LHCN-M2 (cell line): ENCODE data around the gene RPL29. TPM values are rescaled to one million over a fixed set of nuclear protein-coding genes. Genes with fewer than 3 reads are reported as not detected.

Source experiments
- DNase-seq: peaks from one replicate; pipeline ENCODE4 v3.0.0-alpha.2; 2012; ENCODE audit warnings: low read depth
- total RNA-seq: library from RNA; depleted of rRNA; stranded (reverse); fragments of >200 nt; gene quantifications from 2 replicates; pipeline ENCODE4 v1.2.3, GENCODE V29; 2014; rRNA removed

The RPL29 gene
- total RNA-seq, 1 experiment from 2014 or later: 1,634 TPM

DNA sequence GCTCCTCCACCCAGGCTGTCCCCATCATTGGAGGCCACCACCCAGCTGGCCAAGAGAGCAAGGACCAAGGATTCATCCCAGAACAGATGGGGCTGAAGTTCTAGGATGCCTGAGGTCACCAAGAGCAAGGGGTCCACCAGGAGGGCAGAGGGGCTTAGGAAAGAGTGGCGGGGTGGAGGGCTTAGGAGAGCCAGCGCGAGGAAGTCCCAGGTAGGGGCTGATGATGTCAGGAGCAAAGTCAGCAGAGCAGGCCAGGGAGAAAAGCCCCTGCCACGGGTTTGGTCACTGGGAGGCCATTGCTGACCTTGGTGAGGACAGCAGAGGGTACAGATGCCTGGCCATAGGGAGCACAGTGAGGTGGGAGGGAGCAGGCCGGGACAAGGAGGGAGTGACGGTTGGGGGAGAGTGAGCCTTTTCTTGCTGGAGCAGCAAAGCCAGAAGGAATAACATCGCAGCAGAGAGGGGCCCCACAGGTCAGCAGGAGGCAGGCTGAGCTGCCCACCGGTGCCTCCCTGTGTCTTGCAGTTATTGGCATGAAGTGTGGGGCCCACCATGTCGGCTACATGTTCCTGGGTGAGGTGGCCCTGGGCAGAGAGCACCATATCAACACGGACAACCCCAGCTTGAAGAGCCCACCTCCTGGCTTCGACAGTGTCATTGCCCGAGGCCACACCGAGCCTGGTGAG is 48.3 kb downstream of the RPL29 start:
- no peak for DNase-seq

DNA sequence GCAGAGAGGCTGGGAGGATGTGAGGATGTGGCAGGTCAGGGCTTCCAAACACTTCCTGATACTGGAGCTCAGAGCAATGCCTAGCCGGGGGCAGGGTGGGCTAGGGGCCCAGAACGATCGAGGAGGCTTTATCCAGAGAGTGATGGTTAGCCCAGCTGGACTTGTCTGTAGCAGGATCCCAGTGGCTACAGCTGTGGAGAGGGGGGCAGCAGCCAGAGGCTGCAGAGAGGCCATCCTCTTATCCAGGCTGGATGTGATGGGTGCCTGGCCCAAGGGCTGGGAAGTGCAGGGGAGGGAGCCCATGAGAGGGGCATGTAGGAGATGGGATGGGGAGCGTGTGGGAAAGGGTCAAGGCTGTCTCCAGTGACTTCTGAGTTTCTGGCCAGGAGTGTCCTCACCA is 48.9 kb downstream of the RPL29 start:
- no peak for DNase-seq

DNA sequence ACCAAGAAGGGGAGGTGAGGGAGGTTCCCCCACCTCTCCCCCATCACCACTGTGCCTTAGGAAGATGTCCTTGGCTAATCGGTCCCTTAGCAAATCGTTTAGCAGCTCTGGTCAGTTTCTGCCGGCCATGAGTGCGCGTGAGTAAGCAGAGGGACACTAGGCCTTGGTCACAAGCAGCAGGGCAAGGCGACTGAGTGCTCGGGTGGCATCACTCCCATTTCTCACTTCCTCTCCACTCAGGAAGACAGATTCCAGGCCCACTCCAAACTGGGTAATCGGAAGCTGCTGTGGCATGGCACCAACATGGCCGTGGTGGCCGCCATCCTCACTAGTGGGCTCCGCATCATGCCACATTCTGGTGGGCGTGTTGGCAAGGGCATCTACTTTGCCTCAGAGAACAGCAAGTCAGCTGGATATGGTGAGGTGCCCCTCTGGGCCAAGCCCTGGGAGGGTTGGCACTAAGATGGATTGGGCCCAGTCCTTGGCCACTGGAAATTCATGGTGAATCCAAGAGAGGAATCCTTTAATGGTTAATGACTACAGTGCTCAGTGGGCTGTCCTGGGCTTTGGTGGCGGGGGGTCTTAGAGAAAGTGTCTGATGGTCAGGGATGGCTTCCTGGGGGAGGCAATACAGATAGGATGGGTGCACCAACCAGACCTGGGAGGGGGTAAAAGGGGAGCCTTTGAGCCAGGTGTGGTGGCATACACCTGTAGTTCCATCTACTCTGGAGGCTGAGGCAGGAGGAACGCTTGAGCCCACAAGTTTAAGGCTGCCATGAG is 49.6 kb downstream of the RPL29 start:
- no peak for DNase-seq

DNA sequence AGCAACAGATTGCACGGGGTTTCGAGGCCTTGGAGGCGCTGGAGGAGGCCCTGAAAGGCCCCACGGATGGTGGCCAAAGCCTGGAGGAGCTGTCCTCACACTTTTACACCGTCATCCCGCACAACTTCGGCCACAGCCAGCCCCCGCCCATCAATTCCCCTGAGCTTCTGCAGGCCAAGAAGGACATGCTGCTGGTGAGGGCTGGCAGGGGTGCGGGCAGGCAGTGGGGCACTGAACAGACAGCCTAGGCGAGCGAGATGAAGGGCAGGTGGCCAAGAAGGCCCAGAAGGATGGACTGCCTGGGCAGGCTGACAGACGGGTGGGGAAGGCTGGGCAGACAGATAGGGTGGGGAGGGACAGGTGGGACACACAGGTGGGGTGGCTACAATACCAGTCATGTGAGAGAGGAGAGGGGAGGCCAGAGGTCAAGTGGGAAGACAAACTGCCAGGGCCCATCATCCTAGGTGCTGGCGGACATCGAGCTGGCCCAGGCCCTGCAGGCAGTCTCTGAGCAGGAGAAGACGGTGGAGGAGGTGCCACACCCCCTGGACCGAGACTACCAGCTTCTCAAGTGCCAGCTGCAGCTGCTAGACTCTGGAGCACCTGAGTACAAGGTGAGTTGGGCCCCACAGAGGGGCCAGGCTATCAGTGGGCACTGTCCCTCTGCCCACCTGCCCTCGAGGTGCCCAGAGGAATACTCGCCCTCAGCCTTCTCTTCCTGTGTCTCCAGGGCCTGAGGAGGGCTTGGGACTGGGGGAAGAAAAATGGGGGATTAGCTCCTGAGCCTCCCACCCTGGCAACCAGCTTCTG is 50.5 kb downstream of the RPL29 start:
- DNase-seq: no peak

DNA sequence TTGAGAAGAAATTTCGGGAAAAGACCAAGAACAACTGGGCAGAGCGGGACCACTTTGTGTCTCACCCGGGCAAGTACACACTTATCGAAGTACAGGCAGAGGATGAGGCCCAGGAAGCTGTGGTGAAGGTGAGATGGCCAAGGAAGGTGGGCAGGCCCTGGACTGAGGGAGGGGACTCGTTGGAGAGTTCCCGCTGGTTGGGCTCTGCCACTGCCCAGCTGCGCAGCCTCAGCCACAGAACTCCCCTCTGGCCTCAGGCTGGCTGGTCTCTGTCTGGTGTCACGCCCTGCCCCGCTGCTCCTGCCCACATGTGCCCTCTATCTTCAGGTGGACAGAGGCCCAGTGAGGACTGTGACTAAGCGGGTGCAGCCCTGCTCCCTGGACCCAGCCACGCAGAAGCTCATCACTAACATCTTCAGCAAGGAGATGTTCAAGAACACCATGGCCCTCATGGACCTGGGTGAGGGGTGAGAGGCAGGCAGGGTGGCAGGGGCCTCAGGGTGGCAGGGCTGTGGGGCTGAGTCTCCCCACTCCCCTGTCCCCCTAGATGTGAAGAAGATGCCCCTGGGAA is 51.2 kb downstream of the RPL29 start:
- DNase-seq: no peak

Other genes with a start within 250 kb of the RPL29 start
- not detected in 2 replicates for gene IQCF6, start 216.7 kb downstream of the RPL29 start, total RNA-seq
- gene IQCF2, start 134.3 kb downstream of the RPL29 start, total RNA-seq: not detected in 2 replicates
- not detected in 2 replicates for gene IQCF5, start 120.3 kb downstream of the RPL29 start, total RNA-seq
- gene IQCF1, start 92.5 kb downstream of the RPL29 start, total RNA-seq: not detected in 2 replicates
- 43.2 and 50.7 TPM in 2 replicates for gene RRP9, start 54.0 kb downstream of the RPL29 start, total RNA-seq
- 34.2 and 44.0 TPM in 2 replicates for gene PARP3, start 53.5 kb downstream of the RPL29 start, total RNA-seq
- not detected in 2 replicates for gene GPR62, start 40.5 kb downstream of the RPL29 start, total RNA-seq
- gene PCBP4, start 28.4 kb downstream of the RPL29 start, total RNA-seq: 189 and 276 TPM in 2 replicates
- 54.6 and 59.9 TPM in 2 replicates for gene ABHD14B, start 21.8 kb downstream of the RPL29 start, total RNA-seq
- 23.1 and 30.7 TPM in 2 replicates for gene ABHD14A, start 20.8 kb downstream of the RPL29 start, total RNA-seq
- 60.4 and 75.4 TPM in 2 replicates for gene ACY1, start 12.4 kb downstream of the RPL29 start, total RNA-seq
- 15.3 and 15.7 TPM in 2 replicates for gene DUSP7, start 60.7 kb upstream of the RPL29 start, total RNA-seq
- gene POC1A, start 158.5 kb upstream of the RPL29 start, total RNA-seq: 18.9 and 19.1 TPM in 2 replicates
- 44.2 and 57.9 TPM in 2 replicates for gene ALAS1, start 202.3 kb upstream of the RPL29 start, total RNA-seq
- gene TLR9, start 229.8 kb upstream of the RPL29 start, total RNA-seq: under 0.01 TPM in 1 of 2 replicates, not detected in the other
- gene TWF2, start 243.3 kb upstream of the RPL29 start, total RNA-seq: 136 and 145 TPM in 2 replicates
- 16.0 and 22.3 TPM in 2 replicates for gene PPM1M, start 249.9 kb upstream of the RPL29 start, total RNA-seq